HK-2 (cell line): ENCODE measurements around the gene AKR1C3.
"Not testable (repeated sequence)": the region's sequence is repeated elsewhere in the genome, so short reads cannot be mapped to it uniquely, and the experiment has no call there.

Experiments used
- DNase-seq: peaks from one replicate; pipeline ENCODE4 v3.0.0-alpha.2; 2018; ENCODE audit not compliant: unreplicated experiment

Gene AKR1C3

DNA sequence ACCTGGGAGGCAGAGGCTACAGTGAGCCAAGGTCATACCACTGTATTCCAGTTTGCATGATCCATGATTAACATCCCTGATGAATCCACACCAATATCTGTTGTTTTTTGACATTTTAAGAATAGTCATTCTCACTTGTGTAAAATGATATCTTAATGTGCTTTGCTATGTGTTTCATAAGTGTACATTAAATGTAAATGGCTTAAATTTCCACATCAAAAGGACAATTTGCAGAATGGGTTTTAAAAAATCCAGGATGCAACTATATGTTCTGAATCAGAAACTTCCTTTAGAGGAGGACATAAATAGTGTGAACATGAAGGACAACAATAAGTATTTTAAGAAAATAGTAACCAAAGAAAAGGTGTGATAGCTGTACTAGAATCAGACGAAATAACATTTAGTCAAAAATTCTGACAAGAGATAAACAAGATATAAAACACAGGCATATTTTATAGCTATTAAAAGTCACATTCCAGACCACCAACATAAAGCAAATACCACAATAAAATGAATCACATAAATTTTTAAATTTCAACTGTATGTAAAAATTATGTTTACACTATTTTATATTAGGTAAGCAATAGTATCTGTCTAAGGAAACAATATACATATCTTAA is 42.4 kb downstream of the AKR1C3 start:
- DNase-seq = no peak

DNA sequence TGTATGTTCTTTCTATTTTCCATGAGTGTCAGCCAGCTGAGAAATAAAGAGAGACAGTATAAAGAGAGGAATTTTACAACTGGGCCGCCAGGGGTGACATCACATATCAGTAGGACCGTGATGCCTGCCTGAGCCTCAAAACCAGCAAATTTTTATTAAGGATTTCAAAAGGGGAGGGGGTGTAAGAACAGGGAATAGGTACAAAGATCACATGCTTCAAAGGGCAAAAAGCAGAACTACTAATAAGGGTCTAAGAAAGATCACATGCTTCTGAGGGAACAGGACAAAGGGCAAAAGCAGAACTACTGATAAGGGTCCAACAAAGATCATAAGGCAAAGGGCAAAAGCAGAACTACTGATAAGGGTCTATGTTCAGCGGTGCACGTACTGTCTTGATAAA is 43.5 kb downstream of the AKR1C3 start:
- DNase-seq = not testable (repeated sequence)

DNA sequence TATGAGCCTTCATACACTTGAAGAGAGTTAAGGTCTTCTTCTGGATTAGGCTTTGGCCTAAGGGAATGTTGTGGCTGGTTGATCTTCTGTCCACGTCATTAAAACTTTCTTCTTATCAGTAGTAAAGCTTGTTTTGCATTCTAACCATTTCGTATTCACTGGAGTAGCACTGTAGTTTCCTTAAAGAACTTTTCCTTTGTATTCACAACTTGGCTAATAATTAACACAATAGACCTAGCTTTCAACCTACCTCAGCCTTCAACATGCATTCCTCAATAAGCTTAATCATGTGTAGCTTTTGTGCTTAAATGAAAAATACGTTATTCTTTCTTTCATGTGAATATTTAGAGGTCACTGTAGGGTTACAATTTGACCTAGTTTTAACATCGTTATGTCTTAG is 48.0 kb downstream of the AKR1C3 start:
- no peak for DNase-seq

DNA sequence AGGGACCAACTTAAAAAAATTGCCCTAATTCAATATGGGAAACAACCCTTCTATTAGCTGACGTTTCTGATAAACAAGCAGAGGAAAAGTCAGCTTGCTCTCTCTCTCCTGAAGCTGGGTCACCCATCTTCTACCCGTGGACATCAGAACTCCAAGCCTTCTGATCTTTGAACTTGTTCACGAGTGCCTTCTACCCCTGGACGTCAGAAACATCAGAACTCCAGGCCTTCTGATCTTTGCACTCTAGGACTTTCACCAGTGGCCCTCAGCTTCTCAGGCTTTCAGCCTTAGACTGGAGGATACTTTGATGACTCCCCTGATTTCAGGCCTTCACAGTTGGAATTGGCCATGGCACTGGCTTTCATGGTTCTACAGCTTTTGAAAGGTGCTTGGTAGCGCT is 48.9 kb downstream of the AKR1C3 start:
- DNase-seq = no peak

DNA sequence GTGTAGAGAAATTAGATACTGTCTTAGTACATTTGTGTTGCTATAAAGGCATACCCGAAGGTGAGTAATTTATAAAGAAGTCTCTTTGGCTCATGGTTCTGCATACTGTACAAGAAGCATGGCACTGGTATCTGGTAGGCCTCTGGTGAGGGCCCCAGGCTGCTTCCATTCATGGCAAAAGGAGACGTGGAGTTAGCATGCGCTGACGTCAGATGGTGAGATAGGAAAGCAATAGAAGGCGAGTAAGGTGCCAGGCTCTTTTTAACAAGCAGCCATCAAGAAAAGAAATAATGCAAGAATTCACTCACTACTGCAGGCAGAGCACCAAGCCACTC is 52.7 kb downstream of the AKR1C3 start:
- DNase-seq = no peak

DNA sequence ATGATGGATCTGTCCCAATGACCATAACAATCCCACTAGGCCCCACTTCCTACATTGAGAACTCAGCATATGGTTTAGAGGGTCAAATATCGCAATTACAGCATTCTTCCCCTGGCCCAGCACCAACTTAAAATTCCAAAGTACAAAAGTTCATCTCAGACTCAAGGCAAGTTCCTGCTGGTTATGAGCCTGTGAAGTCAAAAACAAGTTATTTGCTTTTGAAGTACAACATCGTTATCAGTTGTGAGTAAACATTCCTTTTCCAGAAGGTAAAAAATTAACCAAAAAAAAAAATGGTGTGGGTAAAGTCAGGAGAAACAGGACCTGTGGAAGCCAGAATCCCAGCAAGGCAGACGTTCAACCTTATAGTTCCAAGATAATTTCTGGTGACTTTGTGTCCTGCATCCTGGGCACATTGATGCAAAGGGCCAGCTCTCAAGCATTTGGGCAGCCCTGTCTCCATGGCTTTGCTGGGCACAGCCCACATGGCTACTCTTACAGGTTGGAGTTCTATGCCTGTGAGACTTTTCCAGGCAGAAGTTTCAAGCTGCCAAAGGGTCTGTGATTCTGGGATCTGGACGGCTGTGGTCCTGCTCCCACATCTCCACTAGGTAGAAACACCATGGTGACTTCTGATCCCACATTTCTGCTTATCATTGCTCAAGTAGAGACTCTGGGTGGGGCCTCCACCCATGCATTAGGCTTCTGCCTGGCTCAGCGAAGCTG is 53.2 kb downstream of the AKR1C3 start:
- no peak for DNase-seq

DNA sequence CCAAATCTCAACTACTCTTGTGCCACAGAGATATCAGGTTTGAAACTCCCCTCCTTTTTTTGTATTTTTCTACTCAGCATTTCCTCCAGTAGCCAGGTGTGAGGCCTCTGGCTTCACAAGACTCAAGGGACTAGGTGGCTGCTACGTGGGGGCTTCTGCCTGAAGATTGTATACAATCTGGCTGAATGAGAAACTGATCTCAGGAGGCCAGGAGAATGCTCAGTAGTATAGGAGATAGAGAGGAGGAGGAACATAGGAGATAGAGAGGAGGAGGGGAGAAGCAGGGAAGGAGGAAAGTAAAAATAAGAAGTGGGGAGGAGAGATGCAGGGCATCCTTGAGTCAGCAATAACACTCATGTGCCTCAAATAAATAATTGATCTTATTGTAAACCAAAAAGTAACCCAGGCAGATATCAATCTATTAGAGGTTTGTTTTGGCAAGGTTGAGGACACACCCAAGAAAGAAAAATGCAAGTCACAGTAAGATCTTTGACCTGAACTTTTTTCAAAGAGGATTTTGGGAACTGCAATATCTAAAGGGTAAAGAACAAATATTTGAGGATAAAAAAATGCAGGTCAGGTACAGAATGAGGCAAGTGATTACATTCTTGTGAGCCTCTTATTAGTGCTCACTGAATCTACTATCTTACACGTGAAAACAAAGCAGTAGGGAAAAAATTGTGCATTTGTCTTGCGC is 53.9 kb downstream of the AKR1C3 start:
- no peak for DNase-seq

DNA sequence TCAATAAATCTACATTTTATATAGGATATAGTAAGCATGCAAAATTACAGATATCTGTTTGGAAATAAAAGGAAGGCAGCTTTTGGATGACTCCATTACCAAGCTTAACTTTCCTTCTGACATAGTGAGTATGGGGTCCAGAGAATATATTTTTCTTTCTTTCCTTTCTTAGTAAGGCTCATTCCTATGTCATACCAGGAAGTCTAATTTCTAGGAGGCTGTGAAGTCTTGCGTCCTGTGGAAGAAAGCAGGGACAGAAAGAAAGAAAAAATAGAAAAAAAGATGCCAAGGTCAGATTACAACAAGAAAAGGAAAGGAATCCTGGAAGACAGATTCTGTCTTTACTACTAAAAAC is 54.4 kb downstream of the AKR1C3 start:
- no peak for DNase-seq

DNA sequence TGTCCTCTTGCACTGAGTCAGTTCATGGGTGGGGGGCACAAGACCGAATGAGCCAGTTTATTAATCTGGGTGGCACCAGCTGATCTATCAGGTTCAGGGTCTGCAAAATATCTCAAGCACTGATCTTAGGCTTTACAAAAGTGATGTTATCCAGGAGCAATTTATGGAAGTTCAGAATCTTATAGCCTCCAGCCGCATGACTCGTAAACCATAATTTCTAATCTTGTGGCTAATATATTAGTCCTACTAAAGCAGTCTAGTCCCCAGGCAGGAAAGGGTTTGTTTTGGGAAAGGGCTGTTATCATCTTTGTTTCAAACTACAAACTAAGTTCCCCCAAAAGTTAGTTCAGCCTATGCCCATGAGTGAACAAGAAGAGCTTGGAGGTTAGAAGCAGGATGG is 56.9 kb downstream of the AKR1C3 start:
- DNase-seq = no peak

DNA sequence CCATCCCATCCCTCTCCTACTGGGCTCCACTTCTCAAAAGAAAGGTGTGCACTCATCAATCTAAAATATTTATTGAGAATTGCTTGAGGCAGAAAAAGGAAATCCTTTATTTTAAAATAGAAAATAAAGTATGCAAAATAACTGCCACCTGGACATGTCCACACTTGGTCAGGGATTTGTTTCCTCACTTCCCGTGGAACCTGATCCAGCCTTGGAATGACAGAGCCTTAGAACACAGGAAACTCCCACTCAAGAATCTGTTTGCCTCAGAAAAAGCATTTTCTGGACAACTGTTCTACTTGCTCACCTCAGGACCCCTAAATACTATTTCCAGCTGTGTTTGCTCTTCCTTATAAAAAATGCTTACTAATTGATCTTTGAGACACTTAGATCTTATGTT is 61.7 kb downstream of the AKR1C3 start:
- no peak for DNase-seq
